Measurements from ENCODE around the gene TP53.

The TP53 gene

DNA sequence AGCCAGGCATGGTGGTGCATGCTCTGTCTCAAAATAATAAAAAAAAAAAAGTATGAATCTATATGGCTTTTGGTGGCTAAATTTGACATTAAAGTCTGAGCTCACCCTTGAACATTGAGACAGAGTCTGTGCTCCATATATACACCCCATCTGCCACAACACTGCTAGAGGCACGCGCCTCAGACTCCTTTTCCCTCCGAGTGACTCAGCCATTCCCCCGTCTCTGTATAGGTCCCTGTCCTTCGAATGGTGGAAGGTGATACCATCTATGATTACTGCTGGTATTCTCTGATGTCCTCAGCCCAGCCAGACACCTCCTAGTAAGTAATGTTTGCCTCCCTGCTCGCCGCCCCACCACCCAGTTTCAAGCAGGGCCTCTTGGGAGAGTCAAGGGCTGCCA, 13.2 kb upstream of the TP53 start:
- DNase-seq (ENCODE audit: low read depth): no peak
- H3K4me3 ChIP-seq (ENCODE audit: low read depth, low read length): no peak overlapping the region
- TF ChIP-seq, protein P1, sequence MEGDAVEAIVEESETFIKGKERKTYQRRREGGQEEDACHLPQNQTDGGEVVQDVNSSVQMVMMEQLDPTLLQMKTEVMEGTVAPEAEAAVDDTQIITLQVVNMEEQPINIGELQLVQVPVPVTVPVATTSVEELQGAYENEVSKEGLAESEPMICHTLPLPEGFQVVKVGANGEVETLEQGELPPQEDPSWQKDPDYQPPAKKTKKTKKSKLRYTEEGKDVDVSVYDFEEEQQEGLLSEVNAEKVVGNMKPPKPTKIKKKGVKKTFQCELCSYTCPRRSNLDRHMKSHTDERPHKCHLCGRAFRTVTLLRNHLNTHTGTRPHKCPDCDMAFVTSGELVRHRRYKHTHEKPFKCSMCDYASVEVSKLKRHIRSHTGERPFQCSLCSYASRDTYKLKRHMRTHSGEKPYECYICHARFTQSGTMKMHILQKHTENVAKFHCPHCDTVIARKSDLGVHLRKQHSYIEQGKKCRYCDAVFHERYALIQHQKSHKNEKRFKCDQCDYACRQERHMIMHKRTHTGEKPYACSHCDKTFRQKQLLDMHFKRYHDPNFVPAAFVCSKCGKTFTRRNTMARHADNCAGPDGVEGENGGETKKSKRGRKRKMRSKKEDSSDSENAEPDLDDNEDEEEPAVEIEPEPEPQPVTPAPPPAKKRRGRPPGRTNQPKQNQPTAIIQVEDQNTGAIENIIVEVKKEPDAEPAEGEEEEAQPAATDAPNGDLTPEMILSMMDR (IDR thresholded peaks at IDR 0.05; ENCODE audit: insufficient read depth, low read depth, low read length, missing control alignments): no peak

DNA sequence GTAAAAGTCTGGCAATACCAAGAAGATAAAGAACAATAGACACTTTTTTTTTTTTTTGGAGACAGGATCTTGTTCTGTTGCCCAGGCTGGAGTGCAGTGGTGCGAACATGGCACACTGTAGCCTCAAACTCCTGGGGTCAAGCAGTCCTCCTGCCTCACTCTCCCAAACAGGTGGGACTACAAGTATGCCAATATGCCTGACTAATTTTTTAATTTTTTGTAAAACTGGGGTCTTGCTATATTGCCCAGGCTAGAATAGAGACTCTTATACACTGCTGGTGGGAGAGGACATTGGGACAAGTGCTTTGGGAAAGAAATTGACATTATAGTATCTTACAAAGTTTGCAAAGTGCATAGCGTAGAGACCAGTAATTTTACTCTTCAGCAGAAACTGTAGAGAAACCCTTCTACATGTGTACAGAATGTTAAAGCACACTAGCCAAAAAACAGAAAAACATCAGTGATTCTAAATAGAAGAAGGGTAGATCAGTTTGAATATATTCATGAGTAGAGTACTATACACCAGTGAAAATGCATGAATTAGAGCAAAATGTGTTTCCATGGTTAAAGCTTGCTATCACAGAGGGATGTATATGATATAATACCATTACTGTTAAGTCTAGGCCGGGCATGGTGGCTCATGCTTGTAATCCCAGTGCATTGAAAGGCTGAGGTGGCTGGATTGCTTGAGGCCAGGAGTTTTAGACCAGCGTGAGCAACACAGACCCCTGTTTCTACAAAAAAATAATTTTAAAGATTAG, 10.7 kb upstream of the TP53 start:
- DNase-seq (ENCODE audit: low read depth): no peak
- TF ChIP-seq, protein P1 (IDR thresholded peaks at IDR 0.05; ENCODE audit: insufficient read depth, low read depth, low read length, missing control alignments): no peak
- no peak overlapping the region for H3K4me3 ChIP-seq (ENCODE audit: low read depth, low read length)

DNA sequence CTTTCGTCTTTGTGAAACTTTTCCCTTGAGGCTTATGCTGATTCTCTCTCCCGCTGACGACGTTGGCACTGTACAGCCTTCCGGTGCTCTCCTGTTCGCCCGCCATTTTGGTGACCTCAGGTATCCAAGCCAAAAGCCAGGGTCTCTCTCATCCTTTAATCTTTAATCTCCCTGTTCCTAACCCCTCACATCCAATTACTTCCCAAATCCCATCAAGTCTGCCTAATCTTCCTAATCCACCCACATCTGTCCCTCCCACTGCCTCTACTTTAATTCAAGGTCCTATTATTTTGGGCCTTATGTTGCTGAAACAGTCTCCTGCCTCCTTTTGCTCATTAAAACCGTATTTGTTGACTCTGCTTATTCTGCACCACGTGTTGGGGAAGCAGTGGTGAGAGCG, 8.3 kb upstream of the TP53 start:
- TF ChIP-seq, protein P1 (IDR thresholded peaks at IDR 0.05; ENCODE audit: insufficient read depth, low read depth, low read length, missing control alignments): no peak
- DNase-seq (ENCODE audit: low read depth): no peak
- H3K4me3 ChIP-seq (ENCODE audit: low read depth, low read length): no peak overlapping the region

DNA sequence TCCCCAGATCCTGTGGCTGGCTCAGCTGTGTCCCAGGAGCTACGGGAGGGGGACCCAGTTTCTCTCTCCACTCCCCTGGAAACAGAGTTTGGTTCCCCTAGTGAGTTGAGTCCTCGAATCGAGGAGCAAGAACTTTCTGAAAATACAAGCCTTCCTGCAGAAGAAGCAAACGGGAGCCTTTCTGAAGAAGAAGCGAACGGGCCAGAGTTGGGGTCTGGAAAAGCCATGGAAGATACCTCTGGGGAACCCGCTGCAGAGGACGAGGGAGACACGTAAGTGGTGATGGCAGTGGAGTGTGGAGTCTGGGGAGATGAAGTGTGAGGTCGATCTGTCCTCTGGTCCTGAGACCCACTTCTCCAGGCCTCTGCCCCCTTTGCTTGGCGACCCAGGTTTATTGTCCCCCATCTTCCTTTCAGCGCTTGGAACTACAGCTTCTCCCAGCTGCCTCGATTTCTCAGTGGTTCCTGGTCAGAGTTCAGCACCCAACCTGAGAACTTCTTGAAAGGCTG, 1.6 kb upstream of the TP53 start:
- TF ChIP-seq, protein P1 (IDR thresholded peaks at IDR 0.05; ENCODE audit: insufficient read depth, low read depth, low read length, missing control alignments): no peak
- no peak for DNase-seq (ENCODE audit: low read depth)

DNA sequence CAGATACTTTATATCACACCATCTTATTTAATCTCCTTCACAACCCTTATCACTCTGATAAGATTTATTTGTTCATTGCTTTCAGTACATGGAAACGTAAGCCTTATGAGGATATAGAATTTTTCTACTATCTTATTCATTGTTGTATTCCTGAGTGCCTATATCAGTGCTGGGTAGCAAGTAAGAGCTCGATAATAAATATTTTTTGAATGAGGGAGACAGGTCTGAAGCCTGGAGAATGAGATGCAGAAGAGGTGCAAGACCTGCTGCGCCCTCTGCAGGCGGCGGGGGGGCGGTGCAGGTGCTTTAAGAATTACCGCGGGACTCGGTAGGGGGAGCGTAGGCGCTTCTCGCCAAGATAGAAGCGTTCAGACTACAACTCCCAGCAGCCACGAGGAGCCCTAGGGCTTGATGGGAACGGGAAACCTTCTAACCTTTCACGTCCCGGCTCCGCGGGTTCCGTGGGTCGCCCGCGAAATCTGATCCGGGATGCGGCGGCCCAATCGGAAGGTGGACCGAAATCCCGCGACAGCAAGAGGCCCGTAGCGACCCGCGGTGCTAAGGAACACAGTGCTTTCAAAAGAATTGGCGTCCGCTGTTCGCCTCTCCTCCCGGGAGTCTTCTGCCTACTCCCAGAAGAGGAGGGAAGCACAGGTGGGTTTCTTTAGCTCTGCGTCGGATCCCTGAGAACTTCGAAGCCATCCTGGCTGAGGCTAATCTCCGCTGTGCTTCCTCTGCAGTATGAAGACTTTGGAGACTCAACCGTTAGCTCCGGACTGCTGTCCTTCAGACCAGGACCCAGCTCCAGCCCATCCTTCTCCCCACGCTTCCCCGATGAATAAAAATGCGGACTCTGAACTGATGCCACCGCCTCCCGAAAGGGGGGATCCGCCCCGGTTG, 868 bp upstream of the TP53 start, which contains the start of gene WRAP53:
Gene WRAP53, plus strand, starts transcription at position 570 of the 900 bp plus-strand sequence. Its CDS starts 172 bp downstream, at position 742.
- peak within 1 kb of the TSS; percentile 98 for H3K4me3 ChIP-seq (ENCODE audit: low read depth, low read length)

More for the DNA sequence above, 1.6 kb upstream of the TP53 start:
- peak overlapping the region; percentile 74 for H3K4me3 ChIP-seq (ENCODE audit: low read depth, low read length)

More for the DNA sequence above, 868 bp upstream of the TP53 start, which contains the start of gene WRAP53:
- DNase-seq (ENCODE audit: low read depth): peak; percentile 98
- TF ChIP-seq, protein P1 (IDR thresholded peaks at IDR 0.05; ENCODE audit: insufficient read depth, low read depth, low read length, missing control alignments): peak; percentile 94

Data from GM12865 (cell line).